CD14-positive monocyte (primary cell): ENCODE measurements around the gene EFHC1. TPM values are rescaled to one million over a fixed set of nuclear protein-coding genes. Genes with fewer than 3 reads are reported as not detected.
"Not testable (repeated sequence)": the region's sequence is repeated elsewhere in the genome, so short reads cannot be mapped to it uniquely, and the experiment has no call there.

ENCODE experiments used
- DNase-seq, 3 donors: peaks; one replicate each; pipeline ENCODE4 v3.0.0-alpha.2; 2011 to 2022
- H2AFZ ChIP-seq: 2 replicates; pipeline ENCODE4 v1.6.0; 2012; ENCODE audit warnings: mild to moderate bottlenecking, low read depth, low read length, inconsistent platforms; ENCODE audit not compliant: insufficient read depth, poor library complexity, severe bottlenecking
- H3K27ac ChIP-seq, 2 donors: 1 replicate in 1 of 2; 2 replicates in 1 of 2; pipeline ENCODE4 v1.5.1; 2012 to 2013; ENCODE audit warnings: low read length in 2 of 2, control low read depth in 1 of 2, inconsistent platforms in 1 of 2, low read depth in 1 of 2, mild to moderate bottlenecking in 1 of 2
- H3K27me3 ChIP-seq, 2 donors: one replicate each; pipeline versions ENCODE4 v1.6.0 to v1.6.1; 2011 to 2013; ENCODE audit warnings: low read length in 2 of 2; ENCODE audit not compliant: control insufficient read depth in 2 of 2, insufficient read depth in 2 of 2
- H3K36me3 ChIP-seq, 2 donors: replicated peaks in 1 of 2; 1 replicate in 1 of 2; 2 replicates in 1 of 2; pipeline versions ENCODE4 v1.5.1 to v1.6.1; 2012 to 2013; ENCODE audit warnings: low read length in 2 of 2, control low read depth in 1 of 2, inconsistent platforms in 1 of 2, mild to moderate bottlenecking in 1 of 2; ENCODE audit not compliant: insufficient read depth in 2 of 2, control insufficient read depth in 1 of 2
- H3K4me1 ChIP-seq, 2 donors: 1 replicate in 1 of 2; 2 replicates in 1 of 2; pipeline versions ENCODE4 v1.5.1 to v1.6.1; 2012 to 2013; ENCODE audit warnings: low read length in 2 of 2, control low read depth in 1 of 2, inconsistent platforms in 1 of 2, mild to moderate bottlenecking in 1 of 2, moderate library complexity in 1 of 2; ENCODE audit not compliant: insufficient read depth in 2 of 2, control insufficient read depth in 1 of 2
- H3K4me2 ChIP-seq: replicated peaks from 2 replicates; pipeline ENCODE3; 2012; ENCODE audit warnings: low read length, moderate library complexity, mild to moderate bottlenecking; ENCODE audit not compliant: poor library complexity, severe bottlenecking; ENCODE audit errors: extremely low read depth
- H3K4me3 ChIP-seq, 3 experiments: fragments of 200-600 bp in 1 of 3; sonication (generic) in 1 of 3; replicated peaks in 1 of 3; 1 replicate in 2 of 3; 2 replicates in 1 of 3; pipeline ENCODE4 v1.5.1; 2011 to 2013; ENCODE audit warnings: low read length in 3 of 3, mild to moderate bottlenecking in 3 of 3, control low read depth in 2 of 3, low read depth in 2 of 3, inconsistent platforms in 1 of 3, moderate library complexity in 1 of 3
- H3K79me2 ChIP-seq: 2 replicates; pipeline ENCODE4 v1.6.0; 2012; ENCODE audit warnings: mild to moderate bottlenecking, control low read depth, inconsistent platforms, low read length, moderate library complexity; ENCODE audit not compliant: insufficient read depth
- H3K9ac ChIP-seq: 2 replicates; pipeline ENCODE4 v1.6.0; 2017; ENCODE audit warnings: low read length, mild to moderate bottlenecking; ENCODE audit not compliant: insufficient read depth, poor library complexity, severe bottlenecking
- H3K9me3 ChIP-seq, 2 donors: replicated peaks in 1 of 2; 1 replicate in 1 of 2; 2 replicates in 1 of 2; pipeline versions ENCODE4 v1.5.1 to v1.6.1; 2012 to 2013; ENCODE audit warnings: low read length in 2 of 2, control low read depth in 1 of 2; ENCODE audit not compliant: control insufficient read depth in 1 of 2, insufficient read depth in 1 of 2
- H4K20me1 ChIP-seq: 2 replicates; pipeline ENCODE4 v1.6.0; 2012; ENCODE audit warnings: mild to moderate bottlenecking, low read length, control low read depth, moderate library complexity; ENCODE audit not compliant: insufficient read depth
- H3K27ac Mint-ChIP-seq, 7 donors: one replicate each; pipeline ENCODE4 v1.8.0; 2020; ENCODE audit warnings: mild to moderate bottlenecking in 7 of 7, mixed read lengths in 7 of 7, moderate library complexity in 6 of 7, inconsistent platforms in 2 of 7
- H3K27me3 Mint-ChIP-seq, 3 donors: one replicate each; pipeline ENCODE4 v1.8.0; 2021 to 2022; ENCODE audit warnings: low read depth in 3 of 3, mild to moderate bottlenecking in 3 of 3, mixed read lengths in 3 of 3, moderate library complexity in 3 of 3, inconsistent platforms in 1 of 3
- H3K36me3 Mint-ChIP-seq, 2 donors: one replicate each; pipeline ENCODE4 v1.8.0; 2020; ENCODE audit warnings: mixed read lengths in 2 of 2, inconsistent platforms in 1 of 2, mild to moderate bottlenecking in 1 of 2
- H3K4me1 Mint-ChIP-seq: one replicate; pipeline ENCODE4 v1.8.0; 2020; ENCODE audit warnings: mild to moderate bottlenecking, mixed read lengths
- H3K4me3 Mint-ChIP-seq, 2 donors: one replicate each; pipeline ENCODE4 v1.8.0; 2020; ENCODE audit warnings: mild to moderate bottlenecking in 2 of 2, mixed read lengths in 2 of 2, moderate library complexity in 1 of 2
- H3K9me3 Mint-ChIP-seq, 7 donors: one replicate each; pipeline ENCODE4 v1.8.0; 2020 to 2022; ENCODE audit warnings: mixed read lengths in 7 of 7, mild to moderate bottlenecking in 6 of 7, moderate library complexity in 6 of 7, inconsistent platforms in 2 of 7
- WGBS: methylation state at CpG from one replicate; pipeline ENCODE4 v1.1.5; 2013; ENCODE audit warnings: missing lambda C conversion rate; ENCODE audit not compliant: insufficient coverage; 5-methylcytosine and 5-hydroxymethylcytosine counted together
- intact Hi-C, 2 donors: fragments of 100-400 bp; cut with micrococcal nuclease; formaldehyde crosslinking; loops; one replicate each; pipeline versions ENCODE4 v1.15.0 to v1.15.1; 2023
- polyA plus RNA-seq, 3 donors: library from polyadenylated mRNA; depleted of rRNA in 1 of 3; unstranded in 2 of 3; stranded (reverse) in 1 of 3; fragments of 300-500 nt in 2 of 3; fragments of >200 nt in 1 of 3; fragmentation: Illumina TruSeq in 2 of 3; gene quantifications; 1 replicate in 2 of 3; 2 replicates in 1 of 3; pipeline ENCODE4 v1.2.3, GENCODE V29; 2012 to 2021
- TF ChIP-seq, protein P1 (sequence below): fragments of 200-600 bp; IDR thresholded peaks from one replicate; pipeline ENCODE4 v1.8.0; 2022; ENCODE audit warnings: antibody characterized with exemption, mild to moderate bottlenecking

The EFHC1 gene
- polyA plus RNA-seq, 3 donors = 0.30 to 13.5 (median 2.3) TPM

DNA sequence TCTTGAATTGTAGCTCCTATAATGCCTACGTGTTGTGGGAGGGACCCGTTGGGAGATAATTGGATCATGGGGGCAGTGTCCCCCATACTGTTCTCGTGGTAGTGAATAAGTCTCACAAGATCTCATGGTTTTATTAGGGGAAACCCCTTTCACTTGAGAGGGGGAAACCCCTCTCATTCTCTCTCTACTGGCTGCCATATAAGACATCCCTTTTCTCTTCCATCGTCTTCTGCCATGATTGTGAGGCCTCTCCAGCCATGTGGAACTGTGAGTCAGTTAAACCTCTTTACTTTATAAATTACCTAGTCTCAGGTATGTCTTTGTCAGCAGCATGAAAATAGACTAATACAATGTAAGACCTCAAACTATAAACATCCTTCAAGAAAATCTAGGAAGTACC lies 35.1 kb upstream of the EFHC1 start:
- Mint-ChIP-seq H3K36me3 (peaks cover 10 to 19% of the 10 kb centered on the region in 2 donors), H3K4me3 (no peak overlapping the region), H3K4me1 (peaks cover 12% of the 10 kb centered on the region), H3K27me3 (peaks cover 0 to 8% (median 2%) of the 10 kb centered on the region in 3 donors), H3K27ac (no peak overlapping the region), H3K9me3 (peaks cover 0 to 5% (median 0%) of the 10 kb centered on the region in 7 donors)
- peaks cover 5% of the 10 kb centered on the region for H3K79me2 ChIP-seq
- intact Hi-C loops = no loop called here
- peaks cover 6 to 17% of the 10 kb centered on the region in 2 donors for H3K36me3 ChIP-seq
- H3K4me2 ChIP-seq = no peak overlapping the region
- no peak overlapping the region for H2AFZ ChIP-seq
- no peak overlapping the region for H3K9ac ChIP-seq
- peaks cover 5 to 8% of the 10 kb centered on the region in 2 donors for H3K4me1 ChIP-seq
- H3K27me3 ChIP-seq = peaks cover 0 to 3% of the 10 kb centered on the region in 2 donors
- no peaks in the 10 kb centered on the region for H4K20me1 ChIP-seq
- H3K9me3 ChIP-seq = peaks cover 0 to 3% of the 10 kb centered on the region in 2 donors
- H3K27ac ChIP-seq = no peak overlapping the region
- WGBS = no CpG with 5 or more reads among the region's 4 CpGs
- H3K4me3 ChIP-seq = no peak overlapping the region
- TF ChIP-seq, protein P1, sequence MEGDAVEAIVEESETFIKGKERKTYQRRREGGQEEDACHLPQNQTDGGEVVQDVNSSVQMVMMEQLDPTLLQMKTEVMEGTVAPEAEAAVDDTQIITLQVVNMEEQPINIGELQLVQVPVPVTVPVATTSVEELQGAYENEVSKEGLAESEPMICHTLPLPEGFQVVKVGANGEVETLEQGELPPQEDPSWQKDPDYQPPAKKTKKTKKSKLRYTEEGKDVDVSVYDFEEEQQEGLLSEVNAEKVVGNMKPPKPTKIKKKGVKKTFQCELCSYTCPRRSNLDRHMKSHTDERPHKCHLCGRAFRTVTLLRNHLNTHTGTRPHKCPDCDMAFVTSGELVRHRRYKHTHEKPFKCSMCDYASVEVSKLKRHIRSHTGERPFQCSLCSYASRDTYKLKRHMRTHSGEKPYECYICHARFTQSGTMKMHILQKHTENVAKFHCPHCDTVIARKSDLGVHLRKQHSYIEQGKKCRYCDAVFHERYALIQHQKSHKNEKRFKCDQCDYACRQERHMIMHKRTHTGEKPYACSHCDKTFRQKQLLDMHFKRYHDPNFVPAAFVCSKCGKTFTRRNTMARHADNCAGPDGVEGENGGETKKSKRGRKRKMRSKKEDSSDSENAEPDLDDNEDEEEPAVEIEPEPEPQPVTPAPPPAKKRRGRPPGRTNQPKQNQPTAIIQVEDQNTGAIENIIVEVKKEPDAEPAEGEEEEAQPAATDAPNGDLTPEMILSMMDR = no peak
- no peak for DNase-seq

DNA sequence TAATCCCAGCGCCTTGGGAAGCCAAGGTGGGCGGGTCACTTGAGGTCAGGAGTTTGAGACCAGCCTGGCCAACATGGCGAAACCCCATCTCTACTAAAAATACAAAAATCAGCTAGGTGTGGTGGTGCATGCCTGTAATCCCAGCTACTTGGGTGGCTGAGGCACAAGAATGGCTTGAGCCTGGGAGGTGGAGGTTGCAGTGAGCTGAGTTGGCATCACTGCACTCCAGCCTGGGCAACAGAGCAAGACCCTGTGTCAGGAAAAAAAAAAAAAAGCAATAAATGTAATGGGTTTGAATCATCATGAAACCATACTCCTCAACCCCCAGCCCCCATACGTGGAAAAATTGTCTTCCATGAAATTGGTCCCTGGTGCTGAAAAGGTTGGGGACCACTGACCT lies 32.0 kb upstream of the EFHC1 start:
- H3K4me3 ChIP-seq, H3K4me2 ChIP-seq, H2AFZ ChIP-seq, DNase-seq, H3K27ac Mint-ChIP-seq, H3K9ac ChIP-seq, H3K27me3 ChIP-seq, H3K9me3 Mint-ChIP-seq, H3K27ac ChIP-seq, H3K36me3 ChIP-seq, H3K79me2 ChIP-seq, intact Hi-C loops, H4K20me1 ChIP-seq, H3K27me3 Mint-ChIP-seq, H3K9me3 ChIP-seq, H3K4me3 Mint-ChIP-seq: not testable (repeated sequence)
- H3K36me3 Mint-ChIP-seq = peaks cover 1 to 11% of the 10 kb centered on the region in 2 donors
- H3K4me1 ChIP-seq = peaks cover 12 to 21% of the 10 kb centered on the region in 2 donors
- peaks cover 28% of the 10 kb centered on the region for H3K4me1 Mint-ChIP-seq
- WGBS = no CpG with 5 or more reads among the region's 4 CpGs
